ENCODE results near the gene RNASE2.
"Not testable (repeated sequence)": the region's sequence is repeated elsewhere in the genome, so short reads cannot be mapped to it uniquely, and the experiment has no call there.

Gene RNASE2

DNA sequence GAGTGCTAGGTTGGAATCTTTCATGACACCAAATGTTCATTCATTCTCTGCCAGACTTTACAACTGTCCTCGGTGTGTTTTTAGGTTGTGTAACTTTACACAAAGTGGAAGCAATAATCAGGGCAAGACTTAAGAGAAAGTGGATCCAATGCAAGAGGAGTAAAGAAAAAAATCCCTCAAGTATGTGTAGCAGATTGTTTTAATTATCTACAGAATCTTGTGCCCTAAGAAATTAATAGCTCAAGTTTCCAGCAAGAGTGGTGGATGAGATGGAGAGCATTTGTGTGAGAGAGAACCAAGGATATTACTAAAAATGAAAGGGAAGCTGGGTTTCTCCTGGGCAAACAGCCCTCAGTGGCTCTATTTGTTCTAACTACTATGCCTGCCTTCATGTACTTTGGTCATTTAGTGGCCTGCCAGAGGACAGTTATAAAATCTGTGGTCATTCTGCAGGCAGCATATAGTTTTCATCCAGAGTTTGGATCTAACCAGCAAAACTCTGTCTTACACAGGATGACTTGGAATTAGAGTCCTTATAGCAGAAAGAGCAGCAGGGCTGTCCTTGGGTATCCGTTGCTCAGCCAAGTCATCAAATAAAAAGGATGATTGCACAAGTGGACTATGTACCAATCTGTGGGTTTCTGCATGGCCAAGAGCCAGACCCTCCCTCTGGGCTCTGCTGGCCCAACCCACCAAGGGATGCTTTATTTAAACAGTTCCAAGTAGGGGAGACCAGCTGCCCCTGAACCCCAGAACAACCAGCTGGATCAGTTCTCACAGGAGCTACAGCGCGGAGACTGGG lies at the start of gene RNASE2:
Gene RNASE2 (plus strand): TSS at position 752 of the 802 bp plus-strand sequence. CDS start 285 bp downstream, outside the sequence.
- not testable (repeated sequence) for DNase-seq

DNA sequence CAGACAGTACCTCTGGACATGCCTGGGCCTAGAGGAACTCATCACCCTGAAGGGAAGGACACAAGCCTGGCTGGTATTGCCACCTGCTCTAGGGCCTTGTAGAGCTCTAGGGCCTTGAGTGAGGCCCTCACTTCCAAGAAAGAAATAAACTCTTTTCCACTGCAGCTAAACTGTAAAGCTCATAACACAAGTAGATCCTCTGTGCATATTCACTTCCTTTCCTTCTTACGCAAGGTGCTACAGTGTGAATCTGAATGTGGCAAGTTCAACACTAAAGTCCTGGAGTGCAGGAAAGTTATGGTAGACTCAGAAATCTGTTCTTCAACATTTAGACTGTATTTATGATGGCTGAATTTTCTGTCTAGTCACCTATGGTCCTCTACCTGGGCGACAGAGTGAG lies 49.6 kb upstream of the RNASE2 start:
- DNase-seq = no peak

DNA sequence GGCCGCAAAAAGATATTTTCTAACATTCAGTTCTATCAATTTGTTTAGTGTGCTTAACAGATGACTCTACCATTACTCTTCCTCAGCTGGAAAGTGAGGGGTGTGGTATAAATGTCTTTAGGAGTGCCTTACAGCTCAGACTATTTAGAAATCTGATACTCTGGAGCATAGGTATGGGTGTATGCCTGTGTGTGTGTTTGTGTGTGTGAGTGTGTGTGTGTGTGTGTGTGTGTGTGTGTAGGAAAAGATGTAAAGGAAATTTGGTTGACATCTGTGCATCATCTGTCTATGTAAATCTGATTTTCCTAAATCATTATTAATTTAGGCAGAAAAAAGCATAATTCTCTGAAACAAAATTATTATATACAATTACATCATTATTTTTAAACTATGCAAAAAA lies 48.1 kb upstream of the RNASE2 start:
- no peak for DNase-seq

DNA sequence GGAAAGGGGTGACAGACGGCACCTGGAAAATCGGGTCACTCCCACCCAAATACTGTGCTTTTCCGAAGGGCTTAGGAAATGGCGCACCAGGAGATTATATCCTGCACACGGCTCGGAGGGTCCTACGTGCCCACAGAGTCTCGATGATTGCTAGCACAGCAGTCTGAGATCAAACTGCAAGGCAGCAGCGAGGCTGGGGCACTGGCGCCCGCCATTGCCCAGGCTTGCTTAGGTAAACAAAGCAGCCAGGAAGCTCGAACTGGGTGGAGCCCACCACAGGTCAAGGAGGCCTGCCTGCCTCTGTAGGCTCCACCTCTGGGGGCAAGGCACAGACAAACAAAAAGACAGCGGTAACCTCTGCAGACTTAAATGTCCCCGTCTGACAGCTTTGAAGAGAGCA lies 44.5 kb upstream of the RNASE2 start:
- DNase-seq = not testable (repeated sequence)

DNA sequence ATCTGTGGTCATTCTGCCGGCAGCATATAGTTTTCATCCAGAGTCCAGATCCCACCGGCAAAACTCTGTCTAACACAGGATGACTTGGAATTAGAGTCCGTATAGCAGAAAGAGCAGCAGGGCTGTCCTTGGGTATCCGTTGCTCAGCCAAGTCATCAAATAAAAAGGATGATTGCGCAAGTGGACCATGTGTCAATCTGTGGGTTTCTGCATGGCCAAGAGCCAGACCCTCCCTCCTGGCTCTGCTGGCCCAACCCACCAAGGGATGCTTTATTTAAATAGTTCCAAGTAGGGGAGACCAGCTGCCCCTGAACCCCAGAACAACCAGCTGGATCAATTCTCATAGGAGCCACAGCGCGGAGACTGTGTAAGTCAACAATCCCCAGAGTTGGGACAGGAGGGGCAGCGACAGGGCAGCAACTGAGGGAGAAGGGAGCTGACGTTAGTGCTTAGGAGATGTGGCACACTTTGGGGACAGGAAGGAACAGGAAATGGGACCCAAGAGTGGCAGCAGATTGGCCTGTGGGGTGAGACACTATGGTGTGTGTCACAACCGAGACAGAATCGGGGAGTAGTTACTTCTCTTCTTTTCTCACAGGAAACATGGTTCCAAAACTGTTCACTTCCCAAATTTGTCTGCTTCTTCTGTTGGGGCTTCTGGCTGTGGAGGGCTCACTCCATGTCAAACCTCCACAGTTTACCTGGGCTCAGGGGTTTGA lies 36.1 kb upstream of the RNASE2 start:
- not testable (repeated sequence) for DNase-seq

DNA sequence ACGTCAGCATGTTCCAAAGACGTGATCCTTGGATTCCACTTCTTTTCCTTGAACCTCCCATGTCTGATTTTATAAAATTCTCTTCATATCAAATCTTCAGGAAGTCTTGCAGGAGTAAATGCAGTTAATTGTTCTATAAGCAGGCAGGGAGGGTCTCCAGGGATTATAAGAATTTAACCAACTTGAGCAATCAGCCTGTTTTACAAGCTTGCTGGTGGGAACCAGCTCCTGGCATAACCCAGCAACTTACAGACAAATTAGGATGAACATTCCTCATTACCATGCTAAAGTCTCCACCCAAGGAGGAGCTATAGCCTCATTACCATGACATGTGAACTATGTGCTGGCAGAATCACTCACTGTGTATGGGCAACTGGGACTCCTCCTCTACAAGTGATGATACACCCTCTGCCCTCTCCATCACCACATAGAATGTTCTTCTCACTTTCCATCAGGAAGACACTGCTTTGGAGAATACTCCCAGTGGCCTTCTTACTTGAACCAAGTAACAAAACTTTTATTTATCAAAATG lies 31.5 kb upstream of the RNASE2 start:
- not testable (repeated sequence) for DNase-seq

DNA sequence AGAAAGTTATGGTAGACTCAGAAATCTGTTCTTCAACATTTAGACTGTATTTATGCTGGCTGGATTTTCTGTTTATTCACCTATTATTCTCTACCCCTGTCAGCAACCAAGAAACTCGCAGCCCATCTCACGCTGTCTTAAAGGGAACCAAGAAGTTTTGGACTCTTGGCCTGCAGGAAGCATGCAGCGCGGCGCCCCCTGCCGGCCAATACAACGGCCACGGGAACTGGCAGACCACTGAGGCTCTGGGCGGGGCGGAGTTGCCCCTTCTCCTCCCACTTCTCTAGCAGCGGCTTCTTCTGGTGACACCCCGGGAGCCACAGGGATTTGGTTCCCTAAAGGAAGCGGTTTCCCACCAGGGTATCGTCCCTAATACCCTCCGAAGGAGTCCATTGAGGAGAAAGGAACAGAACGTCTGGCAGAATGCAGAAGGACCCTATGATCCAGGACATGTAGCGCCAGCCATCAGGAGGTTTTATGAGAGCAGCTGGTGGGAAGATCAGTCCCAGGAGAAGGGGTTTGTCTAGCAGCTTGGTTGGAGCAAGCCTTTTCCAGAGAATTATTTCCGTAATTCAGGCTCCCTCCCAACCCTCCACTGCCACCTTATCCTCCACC lies 21.0 kb upstream of the RNASE2 start:
- DNase-seq = no peak

- DNase-seq = no peak
Observed at GRCh38 chr14:20935303-20935984, 19.8 kb upstream of the RNASE2 start.

GRCh38 chr14:20945146-20945545 lies 10.1 kb upstream of the RNASE2 start:
- not testable (repeated sequence) for DNase-seq

GRCh38 chr14:20946707-20947106 lies 8.6 kb upstream of the RNASE2 start:
- DNase-seq = not testable (repeated sequence)

- DNase-seq = not testable (repeated sequence)
Observed at GRCh38 chr14:20955538-20955873, 219 bp downstream of the RNASE2 start.

GRCh38 chr14:20956376-20956976 lies 1.2 kb downstream of the RNASE2 start:
- no peak for DNase-seq

DNA sequence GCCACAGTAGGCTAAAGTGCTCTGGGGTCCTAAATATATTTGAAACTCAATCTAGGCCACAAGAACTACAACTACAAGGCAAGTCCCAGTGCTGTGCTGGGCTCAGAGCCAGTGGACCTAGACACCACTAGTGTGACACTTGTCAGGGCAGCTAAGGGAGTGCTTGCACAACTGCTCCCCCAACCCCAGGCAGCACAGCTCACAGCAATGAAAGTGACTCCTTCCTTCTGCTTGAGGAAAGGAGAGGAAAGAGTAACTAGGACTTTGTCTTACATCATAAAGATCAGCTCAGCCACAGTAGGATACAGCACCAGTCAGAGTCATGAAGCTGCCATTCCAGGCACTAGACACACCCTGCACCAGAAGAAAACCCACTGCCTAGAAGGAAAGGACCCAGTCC lies 3.7 kb downstream of the RNASE2 start:
- not testable (repeated sequence) for DNase-seq

- DNase-seq = no peak
Observed at GRCh38 chr14:20969336-20969735, 14.0 kb downstream of the RNASE2 start.

- no peak for DNase-seq
Observed at GRCh38 chr14:20970647-20970982, 15.3 kb downstream of the RNASE2 start.

DNA sequence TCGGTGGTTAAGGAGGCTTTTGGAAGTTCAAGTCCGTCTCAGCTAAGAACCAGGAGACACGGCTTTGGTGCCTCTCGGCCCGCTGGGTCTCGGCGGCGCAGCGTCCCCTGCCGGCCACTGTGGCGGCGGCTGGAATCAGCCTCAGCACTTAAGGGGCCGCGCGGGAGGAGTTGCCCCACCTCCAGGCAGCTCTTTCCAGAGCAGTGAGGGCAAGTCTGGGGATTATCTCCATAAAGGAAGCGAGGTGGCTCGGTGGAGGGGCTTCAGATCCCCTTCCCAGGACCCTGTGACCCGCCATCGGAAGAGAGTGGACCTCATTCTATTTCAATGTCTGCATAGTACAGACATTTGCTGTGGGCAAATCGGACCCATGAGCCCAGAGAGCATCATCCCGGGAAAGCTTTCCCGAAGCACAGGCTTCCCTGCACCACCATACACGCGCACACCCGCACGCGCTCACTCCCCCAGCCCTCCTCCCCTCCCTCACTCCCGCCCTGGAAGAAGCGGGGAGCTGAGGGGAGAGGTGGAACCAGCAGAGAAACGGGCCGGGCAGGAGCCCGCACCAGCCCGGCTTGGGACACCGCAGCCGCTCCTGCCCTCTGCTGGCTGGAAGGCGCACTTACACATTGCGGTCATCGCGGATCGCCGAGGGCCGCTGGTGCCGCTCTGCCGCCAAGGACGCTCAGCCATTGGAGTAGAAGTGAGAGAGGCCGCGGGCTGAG lies 15.9 kb downstream of the RNASE2 start:
- peak; percentile 52 for DNase-seq

- no peak for DNase-seq
Observed at GRCh38 chr14:20971705-20972021, 16.4 kb downstream of the RNASE2 start.

DNA sequence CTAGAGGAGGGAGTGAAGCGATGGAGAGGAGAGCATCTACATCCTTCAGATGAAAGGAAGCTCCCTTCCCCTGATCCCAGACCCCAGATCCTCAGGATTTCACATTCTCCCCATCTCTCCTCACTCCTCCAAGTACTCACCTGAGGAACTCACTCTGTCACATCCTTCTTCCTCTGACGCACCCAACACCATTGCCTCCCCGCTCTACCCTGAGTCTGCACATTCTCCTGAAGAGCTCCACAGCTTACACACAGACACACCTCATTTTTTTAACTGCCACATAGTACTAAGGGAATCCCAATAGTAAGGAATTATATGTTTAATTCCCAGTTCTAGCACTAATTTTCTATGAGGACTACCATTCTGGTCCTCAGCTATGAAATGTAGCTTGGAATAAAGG lies 18.2 kb downstream of the RNASE2 start:
- no peak for DNase-seq

GRCh38 chr14:20976291-20976690 lies 21.0 kb downstream of the RNASE2 start:
- DNase-seq = no peak

DNA sequence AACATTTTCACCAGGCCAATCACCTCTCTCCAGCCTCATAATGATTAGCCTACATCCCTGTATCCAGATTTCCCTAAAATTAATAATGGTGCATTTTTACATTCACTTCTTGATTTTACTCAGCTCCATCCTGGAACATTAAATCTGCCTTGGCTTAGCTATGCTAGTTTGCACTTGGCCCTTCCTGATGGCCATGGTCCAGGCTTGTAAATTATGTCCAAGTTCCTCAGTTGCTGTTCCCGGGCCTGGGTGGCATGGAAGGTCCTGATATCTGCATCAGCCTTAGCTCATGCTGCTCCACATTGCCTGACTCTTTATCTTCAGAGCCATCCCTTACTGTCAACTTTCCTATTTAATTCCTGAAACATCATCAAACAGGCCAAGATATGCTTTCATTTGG lies 23.4 kb downstream of the RNASE2 start:
- no peak for DNase-seq

GRCh38 chr14:20980906-20981305 lies 25.6 kb downstream of the RNASE2 start:
- no peak for DNase-seq
